Liver (tissue), 9 donors: ENCODE results near the gene TAF9B. TPM values are rescaled to one million over a fixed set of nuclear protein-coding genes. Genes with fewer than 3 reads are reported as not detected.
A peak's percentile ranks its signal among the peaks of the same experiment; 100 is the strongest.

Experiments used
- DNase-seq: peaks from one replicate; pipeline ENCODE4 v3.0.0-alpha.2; 2017; ENCODE audit warnings: low spot score
- H3K27ac ChIP-seq, 2 donors: one replicate each; pipeline ENCODE4 v1.7.0; 2013; ENCODE audit warnings: inconsistent platforms in 2 of 2, low read length in 2 of 2, control low read depth in 1 of 2, low read depth in 1 of 2, mild to moderate bottlenecking in 1 of 2
- H3K27me3 ChIP-seq, 4 donors: one replicate each; pipeline versions ENCODE4 v1.6.1 to v1.7.0; 2013; ENCODE audit warnings: low read length in 3 of 4, inconsistent platforms in 1 of 4, mild to moderate bottlenecking in 1 of 4, moderate library complexity in 1 of 4; ENCODE audit not compliant: control insufficient read depth in 4 of 4, insufficient read depth in 4 of 4
- H3K36me3 ChIP-seq, 4 donors: one replicate each; pipeline versions ENCODE4 v1.6.1 to v1.7.0; 2013; ENCODE audit warnings: low read length in 3 of 4, mild to moderate bottlenecking in 3 of 4, low read depth in 1 of 4, moderate library complexity in 1 of 4; ENCODE audit not compliant: control insufficient read depth in 4 of 4, insufficient read depth in 3 of 4
- H3K4me1 ChIP-seq, 4 donors: one replicate each; pipeline versions ENCODE4 v1.6.1 to v1.7.0; 2013; ENCODE audit warnings: low read length in 3 of 4, mild to moderate bottlenecking in 3 of 4, moderate library complexity in 1 of 4; ENCODE audit not compliant: control insufficient read depth in 4 of 4, insufficient read depth in 4 of 4
- H3K4me3 ChIP-seq, 3 donors: one replicate each; pipeline versions ENCODE4 v1.6.1 to v1.7.0; 2013; ENCODE audit warnings: low read length in 3 of 3, control low read depth in 1 of 3, low read depth in 1 of 3, mild to moderate bottlenecking in 1 of 3
- H3K9ac ChIP-seq, 2 donors: one replicate each; pipeline ENCODE4 v1.7.0; 2013; ENCODE audit warnings: low read length in 2 of 2, mild to moderate bottlenecking in 2 of 2, moderate library complexity in 2 of 2, control low read depth in 1 of 2, low read depth in 1 of 2
- H3K9me3 ChIP-seq, 4 donors: one replicate each; pipeline versions ENCODE4 v1.6.1 to v1.7.0; 2013; ENCODE audit warnings: low read length in 3 of 4; ENCODE audit not compliant: control insufficient read depth in 4 of 4
- EGR1 ChIP-seq, 2 donors: IDR thresholded peaks; 2 replicates each; pipeline ENCODE4 v1.6.1; 2016 to 2018; ENCODE audit warnings: antibody characterized with exemption in 2 of 2, low read depth in 2 of 2
- FOXA1 ChIP-seq: IDR thresholded peaks from 2 replicates; pipeline ENCODE4 v1.6.1; 2016; ENCODE audit warnings: antibody characterized with exemption
- FOXA2 ChIP-seq: IDR thresholded peaks from 2 replicates; pipeline ENCODE4 v1.6.1; 2016; ENCODE audit warnings: antibody characterized with exemption
- GABPA ChIP-seq, 2 donors: IDR thresholded peaks in 1 of 2; conservative IDR thresholded peaks in 1 of 2; 2 replicates each; pipeline ENCODE4 v1.6.1; 2016; ENCODE audit warnings: antibody characterized with exemption in 2 of 2, mild to moderate bottlenecking in 1 of 2, moderate library complexity in 1 of 2
- HNF4A ChIP-seq, 2 donors: conservative IDR thresholded peaks; 2 replicates each; pipeline ENCODE4 v1.6.1; 2016; ENCODE audit warnings: antibody characterized with exemption in 2 of 2, mild to moderate bottlenecking in 2 of 2
- HNF4G ChIP-seq: IDR thresholded peaks from 2 replicates; pipeline ENCODE4 v1.6.1; 2016; ENCODE audit warnings: antibody characterized with exemption
- JUND ChIP-seq, 2 donors: IDR thresholded peaks; 2 replicates each; pipeline ENCODE4 v1.6.1; 2016; ENCODE audit warnings: antibody characterized with exemption in 2 of 2
- NR2F2 ChIP-seq: IDR thresholded peaks from 2 replicates; pipeline ENCODE4 v1.6.1; 2016; ENCODE audit warnings: antibody characterized with exemption
- RAD21 ChIP-seq, 2 donors: IDR thresholded peaks; 2 replicates each; pipeline ENCODE4 v1.6.1; 2016; ENCODE audit warnings: antibody characterized with exemption in 2 of 2, mild to moderate bottlenecking in 2 of 2
- RXRA ChIP-seq, 2 donors: IDR thresholded peaks; 2 replicates each; pipeline ENCODE4 v1.6.1; 2017 to 2018; ENCODE audit warnings: antibody characterized with exemption in 2 of 2, mild to moderate bottlenecking in 1 of 2
- SP1 ChIP-seq: IDR thresholded peaks from 2 replicates; pipeline ENCODE4 v1.6.1; 2018; ENCODE audit warnings: antibody characterized with exemption, mild to moderate bottlenecking
- TAF1 ChIP-seq: conservative IDR thresholded peaks from 2 replicates; pipeline ENCODE4 v1.6.1; 2016; ENCODE audit warnings: antibody characterized with exemption, mild to moderate bottlenecking
- YY1 ChIP-seq: IDR thresholded peaks from 2 replicates; pipeline ENCODE4 v1.6.1; 2016; ENCODE audit warnings: antibody characterized with exemption, mild to moderate bottlenecking
- whole genome bisulfite sequencing: extraction: QIAGEN DNeasy Blood & Tissue Kit; methylation state at CpG from one replicate; pipeline ENCODE4 v1.1.7; 2013; 5-methylcytosine and 5-hydroxymethylcytosine counted together
- polyA plus RNA-seq, 2 donors: library from polyadenylated mRNA; stranded (reverse) in 1 of 2; unstranded in 1 of 2; fragments of 200-250 nt in 1 of 2; fragments of >200 nt in 1 of 2; fragmentation: Nextera tagmentation in 1 of 2; extraction: Ambion mirVana in 1 of 2; gene quantifications; one replicate each; pipeline versions ENCODE4 v1.2.1 to v1.2.3, GENCODE V29; 2013 to 2015
- total RNA-seq, 2 donors: library from RNA; depleted of rRNA; stranded (reverse); fragments of >200 nt; gene quantifications; one replicate each; pipeline ENCODE4 v1.2.3, GENCODE V29; 2014
- TF ChIP-seq, protein P1 (sequence below): IDR thresholded peaks from 2 replicates; pipeline ENCODE4 v1.6.1; 2016; ENCODE audit warnings: antibody characterized with exemption
- TF ChIP-seq, protein P2 (sequence below): IDR thresholded peaks from 2 replicates; pipeline ENCODE4 v1.6.1; 2016; ENCODE audit warnings: antibody characterized with exemption
- TF ChIP-seq, protein P3 (sequence below): fragments of 150-350 bp; IDR thresholded peaks from 2 replicates; pipeline ENCODE4 v1.5.1; 2017; ENCODE audit warnings: improper control_type of control experiment, low read depth, low read length; ENCODE audit not compliant: missing input control
- TF ChIP-seq, protein P4 (sequence below): IDR thresholded peaks from 2 replicates; pipeline ENCODE4 v1.6.1; 2016; ENCODE audit warnings: antibody characterized with exemption, mild to moderate bottlenecking
- TF ChIP-seq, protein P5 (sequence below): IDR thresholded peaks from 2 replicates; pipeline ENCODE4 v1.6.1; 2016; ENCODE audit warnings: antibody characterized with exemption
- donor health status: healthy.
- donor health status: healthy.
- donor health status: healthy.
- donor health status: healthy.
- donor health status: healthy.

TAF9B gene
- total and polyA plus RNA-seq, 4 donors, result 4.9 to 9.0 (median 7.6) TPM

DNA sequence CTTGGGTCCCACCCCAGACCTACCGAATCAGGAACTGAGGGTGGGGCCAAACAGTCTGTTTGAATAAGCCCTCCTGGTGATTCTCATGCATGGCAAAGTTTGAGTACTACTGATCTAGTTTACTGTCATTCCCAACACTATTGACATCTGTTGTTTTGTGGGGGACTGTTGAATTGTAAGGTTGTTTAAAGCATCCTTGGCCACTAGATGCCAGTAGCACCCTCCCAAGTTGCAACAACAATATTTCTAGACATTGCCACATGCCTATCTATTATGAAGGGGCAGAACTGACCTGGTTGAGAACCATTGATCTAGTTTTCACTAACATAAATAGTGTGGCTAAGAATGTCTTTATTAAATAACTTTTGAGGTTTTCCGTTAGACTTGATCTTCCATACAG, 15.1 kb downstream of the TAF9B start:
- no peak overlapping the region for H3K9ac ChIP-seq
- no peak overlapping the region for H3K4me3 ChIP-seq
- 80% methylated on average over 2 of the region's 2 CpGs for WGBS
- DNase-seq, result no peak
- H3K36me3 ChIP-seq, result peaks cover 3 to 67% (median 38%) of the 10 kb centered on the region in 4 donors
- H3K27ac ChIP-seq, result no peak overlapping the region
- H3K27me3 ChIP-seq, result peaks cover 0 to 2% (median 0%) of the 10 kb centered on the region in 4 donors
- TF ChIP-seq RAD21 (IDR thresholded peaks at IDR 0.05), result peak in 1 of 2 donors; percentile 34
- TF ChIP-seq NR2F2, result no peak
- H3K4me1 ChIP-seq, result no peaks in the 10 kb centered on the region
- H3K9me3 ChIP-seq, result no peaks in the 10 kb centered on the region

DNA sequence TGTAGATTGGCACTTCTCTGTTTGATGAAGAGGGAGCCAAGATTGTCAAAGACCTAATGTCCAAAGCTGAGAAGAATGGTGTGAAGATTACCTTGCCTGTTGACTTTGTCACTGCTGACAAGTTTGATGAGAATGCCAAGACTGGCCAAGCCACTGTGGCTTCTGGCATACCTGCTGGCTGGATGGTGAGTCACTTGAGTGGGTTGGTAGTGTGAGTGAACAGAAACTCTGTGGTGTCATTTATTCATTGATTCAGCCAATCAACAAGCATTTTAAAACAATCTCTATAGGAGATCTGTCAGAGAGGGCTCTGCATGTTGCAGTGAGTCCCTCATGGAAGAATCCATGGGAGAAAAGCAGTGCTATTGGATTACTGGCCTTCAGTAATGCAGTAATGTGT, 16.3 kb downstream of the TAF9B start:
- Histone ChIP-seq H3K27ac (no peak overlapping the region), H3K27me3 (peaks cover 0 to 2% (median 0%) of the 10 kb centered on the region in 4 donors), H3K4me3 (no peak overlapping the region), H3K9me3 (no peaks in the 10 kb centered on the region), H3K4me1 (peaks cover 0 to 2% (median 0%) of the 10 kb centered on the region in 4 donors), H3K36me3 (peaks cover 1 to 68% (median 45%) of the 10 kb centered on the region in 4 donors), H3K9ac (no peak overlapping the region)
- TF ChIP-seq, protein P1, sequence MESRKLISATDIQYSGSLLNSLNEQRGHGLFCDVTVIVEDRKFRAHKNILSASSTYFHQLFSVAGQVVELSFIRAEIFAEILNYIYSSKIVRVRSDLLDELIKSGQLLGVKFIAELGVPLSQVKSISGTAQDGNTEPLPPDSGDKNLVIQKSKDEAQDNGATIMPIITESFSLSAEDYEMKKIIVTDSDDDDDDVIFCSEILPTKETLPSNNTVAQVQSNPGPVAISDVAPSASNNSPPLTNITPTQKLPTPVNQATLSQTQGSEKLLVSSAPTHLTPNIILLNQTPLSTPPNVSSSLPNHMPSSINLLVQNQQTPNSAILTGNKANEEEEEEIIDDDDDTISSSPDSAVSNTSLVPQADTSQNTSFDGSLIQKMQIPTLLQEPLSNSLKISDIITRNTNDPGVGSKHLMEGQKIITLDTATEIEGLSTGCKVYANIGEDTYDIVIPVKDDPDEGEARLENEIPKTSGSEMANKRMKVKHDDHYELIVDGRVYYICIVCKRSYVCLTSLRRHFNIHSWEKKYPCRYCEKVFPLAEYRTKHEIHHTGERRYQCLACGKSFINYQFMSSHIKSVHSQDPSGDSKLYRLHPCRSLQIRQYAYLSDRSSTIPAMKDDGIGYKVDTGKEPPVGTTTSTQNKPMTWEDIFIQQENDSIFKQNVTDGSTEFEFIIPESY, result no peak
- TF ChIP-seq GABPA (IDR thresholded peaks at IDR 0.05 in 1 of 2, conservative IDR thresholded peaks at IDR 0.05 in 1 of 2) (no peak), HNF4G (no peak), FOXA2 (no peak), JUND (IDR thresholded peaks at IDR 0.05) (no peak), RXRA (IDR thresholded peaks at IDR 0.05) (no peak), YY1 (no peak), HNF4A (conservative IDR thresholded peaks at IDR 0.05) (no peak), SP1 (no peak), TAF1 (no peak), FOXA1 (no peak), RAD21 (IDR thresholded peaks at IDR 0.05) (no peak), NR2F2 (no peak), EGR1 (IDR thresholded peaks at IDR 0.05; ENCODE audit: low read depth in 2 of 2) (no peak)
- TF ChIP-seq, protein P2, sequence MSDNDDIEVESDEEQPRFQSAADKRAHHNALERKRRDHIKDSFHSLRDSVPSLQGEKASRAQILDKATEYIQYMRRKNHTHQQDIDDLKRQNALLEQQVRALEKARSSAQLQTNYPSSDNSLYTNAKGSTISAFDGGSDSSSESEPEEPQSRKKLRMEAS, result no peak
- TF ChIP-seq, protein P3, sequence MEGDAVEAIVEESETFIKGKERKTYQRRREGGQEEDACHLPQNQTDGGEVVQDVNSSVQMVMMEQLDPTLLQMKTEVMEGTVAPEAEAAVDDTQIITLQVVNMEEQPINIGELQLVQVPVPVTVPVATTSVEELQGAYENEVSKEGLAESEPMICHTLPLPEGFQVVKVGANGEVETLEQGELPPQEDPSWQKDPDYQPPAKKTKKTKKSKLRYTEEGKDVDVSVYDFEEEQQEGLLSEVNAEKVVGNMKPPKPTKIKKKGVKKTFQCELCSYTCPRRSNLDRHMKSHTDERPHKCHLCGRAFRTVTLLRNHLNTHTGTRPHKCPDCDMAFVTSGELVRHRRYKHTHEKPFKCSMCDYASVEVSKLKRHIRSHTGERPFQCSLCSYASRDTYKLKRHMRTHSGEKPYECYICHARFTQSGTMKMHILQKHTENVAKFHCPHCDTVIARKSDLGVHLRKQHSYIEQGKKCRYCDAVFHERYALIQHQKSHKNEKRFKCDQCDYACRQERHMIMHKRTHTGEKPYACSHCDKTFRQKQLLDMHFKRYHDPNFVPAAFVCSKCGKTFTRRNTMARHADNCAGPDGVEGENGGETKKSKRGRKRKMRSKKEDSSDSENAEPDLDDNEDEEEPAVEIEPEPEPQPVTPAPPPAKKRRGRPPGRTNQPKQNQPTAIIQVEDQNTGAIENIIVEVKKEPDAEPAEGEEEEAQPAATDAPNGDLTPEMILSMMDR, result no peak
- TF ChIP-seq, protein P4, sequence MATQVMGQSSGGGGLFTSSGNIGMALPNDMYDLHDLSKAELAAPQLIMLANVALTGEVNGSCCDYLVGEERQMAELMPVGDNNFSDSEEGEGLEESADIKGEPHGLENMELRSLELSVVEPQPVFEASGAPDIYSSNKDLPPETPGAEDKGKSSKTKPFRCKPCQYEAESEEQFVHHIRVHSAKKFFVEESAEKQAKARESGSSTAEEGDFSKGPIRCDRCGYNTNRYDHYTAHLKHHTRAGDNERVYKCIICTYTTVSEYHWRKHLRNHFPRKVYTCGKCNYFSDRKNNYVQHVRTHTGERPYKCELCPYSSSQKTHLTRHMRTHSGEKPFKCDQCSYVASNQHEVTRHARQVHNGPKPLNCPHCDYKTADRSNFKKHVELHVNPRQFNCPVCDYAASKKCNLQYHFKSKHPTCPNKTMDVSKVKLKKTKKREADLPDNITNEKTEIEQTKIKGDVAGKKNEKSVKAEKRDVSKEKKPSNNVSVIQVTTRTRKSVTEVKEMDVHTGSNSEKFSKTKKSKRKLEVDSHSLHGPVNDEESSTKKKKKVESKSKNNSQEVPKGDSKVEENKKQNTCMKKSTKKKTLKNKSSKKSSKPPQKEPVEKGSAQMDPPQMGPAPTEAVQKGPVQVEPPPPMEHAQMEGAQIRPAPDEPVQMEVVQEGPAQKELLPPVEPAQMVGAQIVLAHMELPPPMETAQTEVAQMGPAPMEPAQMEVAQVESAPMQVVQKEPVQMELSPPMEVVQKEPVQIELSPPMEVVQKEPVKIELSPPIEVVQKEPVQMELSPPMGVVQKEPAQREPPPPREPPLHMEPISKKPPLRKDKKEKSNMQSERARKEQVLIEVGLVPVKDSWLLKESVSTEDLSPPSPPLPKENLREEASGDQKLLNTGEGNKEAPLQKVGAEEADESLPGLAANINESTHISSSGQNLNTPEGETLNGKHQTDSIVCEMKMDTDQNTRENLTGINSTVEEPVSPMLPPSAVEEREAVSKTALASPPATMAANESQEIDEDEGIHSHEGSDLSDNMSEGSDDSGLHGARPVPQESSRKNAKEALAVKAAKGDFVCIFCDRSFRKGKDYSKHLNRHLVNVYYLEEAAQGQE, result no peak
- TF ChIP-seq, protein P5, sequence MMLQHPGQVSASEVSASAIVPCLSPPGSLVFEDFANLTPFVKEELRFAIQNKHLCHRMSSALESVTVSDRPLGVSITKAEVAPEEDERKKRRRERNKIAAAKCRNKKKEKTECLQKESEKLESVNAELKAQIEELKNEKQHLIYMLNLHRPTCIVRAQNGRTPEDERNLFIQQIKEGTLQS, result no peak
- no peak for DNase-seq
